ENCODE data around the gene ADAMTS6. TPM values are rescaled to one million over a fixed set of nuclear protein-coding genes. Genes with fewer than 3 reads are reported as not detected.

The ADAMTS6 gene
- total and polyA plus RNA-seq, 2 of the 13 experiments (the other 11 are each of a cell fraction or from before 2014, with no cell fraction given): 3.1 to 8.2 TPM

DNA sequence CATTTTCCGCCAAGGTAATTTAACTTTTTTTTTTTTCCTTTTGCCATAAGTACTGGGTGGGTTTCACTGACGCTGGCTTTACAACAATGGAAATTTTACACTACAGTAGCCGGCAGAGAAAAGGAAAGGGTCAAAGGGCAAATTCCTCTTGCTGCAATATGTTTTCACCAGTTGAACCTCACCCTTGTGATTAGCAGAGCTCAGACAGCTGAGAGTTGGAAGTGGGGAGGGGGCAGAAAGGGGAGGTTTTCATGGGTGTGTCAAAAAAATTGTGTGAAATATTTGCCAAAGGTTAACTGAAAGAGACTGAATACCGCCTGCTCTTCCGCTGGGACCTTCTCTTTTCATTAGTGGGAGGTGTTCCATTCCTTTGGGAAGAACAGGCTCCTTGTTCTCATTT, 296.9 kb downstream of the ADAMTS6 start (continued):
- TF ChIP-seq PATZ1 (CRISPR knock-in tag; IDR thresholded peaks at IDR 0.05) (peak; percentile 64), ZNF747 (CRISPR knock-in tag; IDR thresholded peaks at IDR 0.05; ENCODE audit: borderline replicate concordance) (peak; percentile 41; the same call in 1 of the 2 replicates), MBNL3 (CRISPR knock-in tag; conservative IDR thresholded peaks at IDR 0.05) (no peak), NR2F6 (IDR thresholded peaks at IDR 0.05) (peak; percentile 96), NR2F6 (CRISPR knock-in tag; IDR thresholded peaks at IDR 0.05) (peak; percentile 96), NR2F1 (CRISPR knock-in tag; IDR thresholded peaks at IDR 0.05) (peak; percentile 89 to 91), TBX2 (CRISPR knock-in tag; IDR thresholded peaks at IDR 0.05; ENCODE audit: borderline replicate concordance) (peak; percentile 92), PPARG (CRISPR knock-in tag; conservative IDR thresholded peaks at IDR 0.05) (peak; percentile 76), CAMTA2 (CRISPR knock-in tag; IDR thresholded peaks at IDR 0.05; ENCODE audit: borderline replicate concordance) (no peak), MYPOP (CRISPR knock-in tag; IDR thresholded peaks at IDR 0.05) (no peak), IRF2 (CRISPR knock-in tag; IDR thresholded peaks at IDR 0.05) (peak; percentile 44; the same call in 1 of the 2 replicates), TBX3 (IDR thresholded peaks at IDR 0.05; ENCODE audit: borderline replicate concordance) (peak; percentile 28; the same call in 1 of the 2 replicates), ZNF749 (CRISPR knock-in tag; IDR thresholded peaks at IDR 0.05; ENCODE audit: borderline replicate concordance) (no peak), TFAP4 (IDR thresholded peaks at IDR 0.05; ENCODE audit: borderline replicate concordance, low read depth) (peak; percentile 93), SOX6 (IDR thresholded peaks at IDR 0.05) (no peak), SOX6 (CRISPR knock-in tag; IDR thresholded peaks at IDR 0.05) (peak; percentile 95), ZNF451 (CRISPR knock-in tag; IDR thresholded peaks at IDR 0.05) (no peak), ZNF550 (CRISPR knock-in tag; IDR thresholded peaks at IDR 0.05; ENCODE audit: borderline replicate concordance) (no peak), FOXO1 (CRISPR knock-in tag; IDR thresholded peaks at IDR 0.05) (peak; percentile 48; the same call in 1 of the 2 replicates)
- TF ChIP-seq, protein P1, sequence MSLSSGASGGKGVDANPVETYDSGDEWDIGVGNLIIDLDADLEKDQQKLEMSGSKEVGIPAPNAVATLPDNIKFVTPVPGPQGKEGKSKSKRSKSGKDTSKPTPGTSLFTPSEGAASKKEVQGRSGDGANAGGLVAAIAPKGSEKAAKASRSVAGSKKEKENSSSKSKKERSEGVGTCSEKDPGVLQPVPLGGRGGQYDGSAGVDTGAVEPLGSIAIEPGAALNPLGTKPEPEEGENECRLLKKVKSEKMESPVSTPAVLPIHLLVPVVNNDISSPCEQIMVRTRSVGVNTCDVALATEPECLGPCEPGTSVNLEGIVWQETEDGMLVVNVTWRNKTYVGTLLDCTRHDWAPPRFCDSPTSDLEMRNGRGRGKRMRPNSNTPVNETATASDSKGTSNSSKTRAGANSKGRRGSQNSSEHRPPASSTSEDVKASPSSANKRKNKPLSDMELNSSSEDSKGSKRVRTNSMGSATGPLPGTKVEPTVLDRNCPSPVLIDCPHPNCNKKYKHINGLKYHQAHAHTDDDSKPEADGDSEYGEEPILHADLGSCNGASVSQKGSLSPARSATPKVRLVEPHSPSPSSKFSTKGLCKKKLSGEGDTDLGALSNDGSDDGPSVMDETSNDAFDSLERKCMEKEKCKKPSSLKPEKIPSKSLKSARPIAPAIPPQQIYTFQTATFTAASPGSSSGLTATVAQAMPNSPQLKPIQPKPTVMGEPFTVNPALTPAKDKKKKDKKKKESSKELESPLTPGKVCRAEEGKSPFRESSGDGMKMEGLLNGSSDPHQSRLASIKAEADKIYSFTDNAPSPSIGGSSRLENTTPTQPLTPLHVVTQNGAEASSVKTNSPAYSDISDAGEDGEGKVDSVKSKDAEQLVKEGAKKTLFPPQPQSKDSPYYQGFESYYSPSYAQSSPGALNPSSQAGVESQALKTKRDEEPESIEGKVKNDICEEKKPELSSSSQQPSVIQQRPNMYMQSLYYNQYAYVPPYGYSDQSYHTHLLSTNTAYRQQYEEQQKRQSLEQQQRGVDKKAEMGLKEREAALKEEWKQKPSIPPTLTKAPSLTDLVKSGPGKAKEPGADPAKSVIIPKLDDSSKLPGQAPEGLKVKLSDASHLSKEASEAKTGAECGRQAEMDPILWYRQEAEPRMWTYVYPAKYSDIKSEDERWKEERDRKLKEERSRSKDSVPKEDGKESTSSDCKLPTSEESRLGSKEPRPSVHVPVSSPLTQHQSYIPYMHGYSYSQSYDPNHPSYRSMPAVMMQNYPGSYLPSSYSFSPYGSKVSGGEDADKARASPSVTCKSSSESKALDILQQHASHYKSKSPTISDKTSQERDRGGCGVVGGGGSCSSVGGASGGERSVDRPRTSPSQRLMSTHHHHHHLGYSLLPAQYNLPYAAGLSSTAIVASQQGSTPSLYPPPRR (CRISPR knock-in tag; IDR thresholded peaks at IDR 0.05; ENCODE audit: borderline replicate concordance): peak; percentile 44; the same call in 1 of the 2 replicates
- TF ChIP-seq, protein P2, sequence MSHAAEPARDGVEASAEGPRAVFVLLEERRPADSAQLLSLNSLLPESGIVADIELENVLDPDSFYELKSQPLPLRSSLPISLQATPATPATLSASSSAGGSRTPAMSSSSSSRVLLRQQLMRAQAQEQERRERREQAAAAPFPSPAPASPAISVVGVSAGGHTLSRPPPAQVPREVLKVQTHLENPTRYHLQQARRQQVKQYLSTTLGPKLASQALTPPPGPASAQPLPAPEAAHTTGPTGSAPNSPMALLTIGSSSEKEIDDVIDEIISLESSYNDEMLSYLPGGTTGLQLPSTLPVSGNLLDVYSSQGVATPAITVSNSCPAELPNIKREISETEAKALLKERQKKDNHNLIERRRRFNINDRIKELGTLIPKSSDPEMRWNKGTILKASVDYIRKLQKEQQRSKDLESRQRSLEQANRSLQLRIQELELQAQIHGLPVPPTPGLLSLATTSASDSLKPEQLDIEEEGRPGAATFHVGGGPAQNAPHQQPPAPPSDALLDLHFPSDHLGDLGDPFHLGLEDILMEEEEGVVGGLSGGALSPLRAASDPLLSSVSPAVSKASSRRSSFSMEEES (CRISPR knock-in tag; IDR thresholded peaks at IDR 0.05): peak; percentile 57; the same call in 1 of the 2 replicates
